Hematopoietic multipotent progenitor cell treated with erythropoietin and hydrocortisone succinate and interleukin-3 and kit ligand, for 6 days (in vitro differentiated cells): Measurements from ENCODE around the gene CFAP53.

ENCODE experiments used
- DNase-seq: peaks from one replicate; pipeline ENCODE4 v3.0.0-alpha.2; 2015

CFAP53 gene

GRCh38 chr18:50287441-50288347, 21.4 kb upstream of the CFAP53 start, which contains the start of gene CXXC1:
CXXC1 (minus strand) TSS chr18:50287692; CDS start chr18:50287589, 103 bp downstream.
- peak; percentile 100 for DNase-seq

DNA sequence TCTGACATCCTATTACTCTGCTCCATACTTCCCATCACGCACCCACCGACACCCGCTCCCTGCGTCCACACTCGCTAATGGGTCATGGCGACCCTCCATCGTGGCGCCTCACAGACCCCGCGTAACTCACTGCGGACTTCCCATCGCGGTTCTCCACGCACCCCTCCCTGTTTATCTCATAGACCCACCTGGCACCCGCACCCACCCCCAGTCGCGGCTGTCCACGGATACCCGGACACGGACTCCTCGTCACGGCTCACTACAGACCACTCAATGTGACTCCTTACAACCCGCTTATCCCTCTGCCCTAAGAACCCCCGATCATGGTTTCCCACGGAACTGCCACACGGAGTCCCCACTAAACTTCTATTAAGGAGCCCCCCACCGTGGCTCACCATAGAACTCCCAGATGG, 20.7 kb upstream of the CFAP53 start:
- DNase-seq: no peak

GRCh38 chr18:50286391-50287027, 20.2 kb upstream of the CFAP53 start:
- DNase-seq: peak; percentile 84

GRCh38 chr18:50285631-50286321, 19.5 kb upstream of the CFAP53 start:
- DNase-seq: no peak

GRCh38 chr18:50285071-50285470, 18.8 kb upstream of the CFAP53 start:
- DNase-seq: no peak

DNA sequence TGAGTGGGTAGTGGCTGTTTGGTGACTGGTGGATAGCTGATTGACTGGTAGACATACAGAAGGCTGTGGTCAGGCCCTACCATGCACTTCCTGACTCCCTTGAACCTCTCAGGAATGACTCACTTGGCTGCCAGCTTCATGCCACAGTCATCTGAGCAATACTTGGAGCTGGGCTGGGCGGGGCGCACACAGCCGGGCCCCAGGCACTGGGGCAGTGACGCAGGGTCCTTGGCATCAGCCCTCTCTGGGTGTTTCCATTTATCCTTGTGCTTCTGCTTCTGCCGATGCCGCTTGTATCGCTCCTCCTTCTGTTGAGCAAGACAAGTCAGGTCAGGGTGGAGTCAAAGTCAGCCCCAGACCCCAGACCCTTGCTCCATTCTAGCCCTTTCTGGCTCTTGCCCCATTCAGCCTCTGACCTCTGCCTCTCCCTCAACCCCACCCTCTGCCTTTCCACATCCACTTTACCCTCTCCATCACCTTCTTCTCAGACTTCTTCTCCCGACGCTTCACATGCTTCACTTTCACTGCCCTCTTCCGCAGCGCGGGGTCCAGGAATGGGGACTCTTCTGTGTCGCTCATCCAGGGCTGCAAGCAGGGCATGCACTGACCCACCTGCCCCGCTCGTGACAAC, 18.1 kb upstream of the CFAP53 start:
- DNase-seq: no peak

GRCh38 chr18:50283469-50284209, 17.3 kb upstream of the CFAP53 start:
- no peak for DNase-seq

DNA sequence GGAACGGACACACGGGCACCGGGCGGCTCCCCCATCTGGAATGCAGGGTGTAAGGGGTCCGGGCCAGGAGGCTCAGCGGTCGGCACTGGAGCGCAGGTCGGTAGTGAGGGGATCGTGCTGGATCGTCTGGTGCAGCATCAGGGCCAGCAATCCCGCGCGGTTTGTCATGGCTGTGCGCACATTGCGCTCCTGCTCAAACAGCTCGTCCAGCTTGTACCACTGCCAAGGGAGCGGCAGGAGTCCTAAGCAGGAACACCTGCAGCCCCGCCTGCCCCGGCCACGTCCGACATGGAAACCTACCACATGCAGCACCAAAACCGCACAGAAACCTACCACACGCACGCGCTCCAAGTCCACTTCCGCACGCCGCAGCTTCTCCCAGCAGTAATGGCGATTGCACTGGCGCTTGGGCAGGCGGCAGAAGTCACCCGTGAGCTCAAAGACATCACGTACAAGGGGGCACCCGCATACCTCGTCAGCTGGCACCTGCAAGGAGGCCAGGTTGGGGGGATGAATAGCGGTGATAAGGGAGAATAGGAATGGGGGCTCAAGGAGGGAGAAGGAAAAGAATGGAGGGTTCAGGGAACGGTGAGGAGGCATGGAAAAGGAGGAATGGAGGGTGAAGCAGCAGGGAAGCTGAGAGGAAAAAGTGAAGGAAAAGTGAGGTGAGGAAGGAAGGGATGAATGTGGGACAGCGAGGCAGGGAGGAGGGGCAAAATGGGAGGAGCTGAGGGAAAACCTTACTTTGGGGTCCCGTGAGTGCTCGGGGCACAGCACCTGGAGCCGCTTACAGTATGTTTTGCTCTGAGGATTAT, 16.4 kb upstream of the CFAP53 start:
- DNase-seq: no peak

DNA sequence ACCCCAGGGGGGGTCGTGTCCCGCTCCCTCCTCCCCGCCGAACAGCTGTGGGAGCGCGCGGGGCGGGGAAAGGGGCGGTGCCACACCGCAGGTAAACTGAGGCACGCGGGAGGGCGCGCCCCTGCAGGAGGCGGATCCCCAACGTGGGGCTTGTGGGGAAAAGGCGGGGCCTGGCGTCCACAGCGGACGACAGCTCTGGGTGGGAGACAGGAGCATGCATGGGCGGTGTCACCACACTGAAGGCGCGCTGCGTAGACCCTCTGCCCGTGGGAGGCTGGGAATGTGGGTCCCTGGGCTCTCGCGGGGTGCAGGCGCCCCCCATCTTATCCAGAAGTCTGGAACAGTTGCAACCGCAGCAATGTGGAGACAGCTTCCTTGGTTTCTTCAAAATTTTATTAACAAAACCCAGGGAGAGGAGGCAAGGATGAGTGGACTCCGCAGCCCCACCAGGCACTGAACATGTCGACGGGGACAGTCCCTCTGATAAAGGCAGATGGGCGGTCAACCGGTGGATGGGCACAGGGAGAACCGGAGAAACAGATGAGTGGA, 15.8 kb upstream of the CFAP53 start:
- no peak for DNase-seq

GRCh38 chr18:50281295-50281971, 15.1 kb upstream of the CFAP53 start, which contains the start of gene MBD1:
MBD1 (minus strand) TSS chr18:50281523; CDS start chr18:50279992, 1,531 bp downstream.
- peak; percentile 98 for DNase-seq

GRCh38 chr18:50280707-50281294, 14.5 kb upstream of the CFAP53 start:
- DNase-seq: no peak

- DNase-seq: no peak
These were observed 13.5 kb upstream of the CFAP53 start for GRCh38 chr18:50279752-50280151.

DNA sequence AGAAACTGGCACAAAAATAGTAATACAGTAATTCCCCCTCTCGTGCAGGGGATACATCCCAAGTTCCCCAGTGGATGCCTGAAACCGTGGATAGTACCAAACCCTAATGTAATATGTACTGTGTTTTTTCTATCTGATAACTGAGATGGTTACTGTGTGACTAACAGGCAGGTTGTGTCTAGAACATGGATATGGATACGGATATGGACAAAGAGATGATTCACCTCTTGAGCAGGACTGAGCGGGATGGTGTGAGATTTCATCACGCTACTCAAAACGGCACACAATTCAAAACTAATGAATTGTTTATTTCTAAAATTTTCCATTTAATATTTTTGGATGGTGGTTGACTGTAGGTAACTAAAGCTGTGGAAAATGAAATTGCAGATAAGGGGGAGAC, 11.6 kb upstream of the CFAP53 start:
- no peak for DNase-seq

DNA sequence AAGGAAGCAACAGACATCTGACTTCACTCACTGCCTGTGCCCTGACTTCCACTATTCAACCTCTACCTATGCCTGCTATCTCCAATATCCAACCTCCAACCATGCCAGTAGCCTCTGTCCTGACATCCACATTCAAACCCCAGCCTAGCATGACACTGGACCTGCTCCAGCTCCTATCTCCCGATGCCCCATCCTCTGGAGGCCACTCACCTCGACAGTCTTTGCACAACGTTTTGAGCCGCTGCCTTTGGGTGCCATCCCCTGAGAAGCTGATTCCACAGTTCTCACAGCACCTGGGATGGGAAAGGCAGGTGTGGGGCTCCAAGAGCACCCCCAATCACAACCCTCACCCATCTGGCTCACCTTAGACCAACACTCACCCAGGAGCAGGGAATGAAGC, 10.2 kb upstream of the CFAP53 start:
- DNase-seq: no peak

- no peak for DNase-seq
These were observed 9.3 kb upstream of the CFAP53 start for GRCh38 chr18:50275503-50276036.

DNA sequence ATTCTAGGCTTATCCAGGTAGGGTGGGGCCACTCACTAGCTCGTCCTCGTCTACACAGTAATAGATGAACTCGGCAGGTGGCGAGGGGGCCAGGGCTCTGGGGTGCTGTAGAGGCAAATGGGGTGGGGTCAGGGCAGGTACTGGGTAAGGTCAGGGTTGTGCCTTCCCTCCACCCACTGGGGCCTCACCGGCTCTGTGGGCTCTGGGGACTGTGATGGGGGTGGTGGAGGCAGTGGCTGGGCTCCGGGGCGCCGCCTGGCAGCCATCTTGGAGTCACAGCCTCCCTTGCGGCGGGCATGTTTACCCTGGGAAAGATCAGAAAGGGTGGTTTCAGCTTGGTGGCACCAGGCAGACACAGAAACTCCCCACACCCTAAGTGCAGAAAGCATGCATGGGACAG, 8.6 kb upstream of the CFAP53 start:
- no peak for DNase-seq

- DNase-seq: no peak
These were observed 7.7 kb upstream of the CFAP53 start for GRCh38 chr18:50274044-50274442.

- DNase-seq: no peak
These were observed 7.1 kb upstream of the CFAP53 start for GRCh38 chr18:50273203-50274043.

DNA sequence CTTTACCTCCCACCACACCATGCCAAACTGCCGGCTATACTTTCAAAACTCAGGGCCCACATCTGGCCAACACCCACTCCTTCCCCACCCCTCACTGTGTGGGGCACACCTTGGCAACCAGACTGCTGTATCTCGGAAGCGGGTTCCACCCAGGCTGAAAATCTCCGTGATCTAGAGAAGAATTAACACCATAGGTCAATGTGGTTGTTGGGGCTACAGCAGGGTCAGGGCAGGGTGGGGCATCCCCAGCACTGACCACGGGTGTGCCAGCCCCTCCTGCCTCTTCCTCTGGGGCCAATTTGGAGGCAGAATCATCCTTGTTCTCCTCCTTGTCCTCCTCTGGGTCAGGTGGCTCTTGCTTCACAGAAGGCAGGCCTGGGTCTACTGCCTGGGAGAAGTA, 6.3 kb upstream of the CFAP53 start:
- DNase-seq: no peak
